HG03045 (cell line): ENCODE data around the gene ASCC1.
A peak's percentile ranks its signal among the peaks of the same experiment; 100 is the strongest.
"Not testable (repeated sequence)": the region's sequence is repeated elsewhere in the genome, so short reads cannot be mapped to it uniquely, and the experiment has no call there.

Source experiments
- ATAC-seq: cut with Tn5 transposase; IDR thresholded peaks from one replicate; pipeline ENCODE4 v1.9.1; 2021; ENCODE audit warnings: mild to moderate bottlenecking, moderate library complexity; ENCODE audit not compliant: unreplicated experiment

ASCC1 gene

DNA sequence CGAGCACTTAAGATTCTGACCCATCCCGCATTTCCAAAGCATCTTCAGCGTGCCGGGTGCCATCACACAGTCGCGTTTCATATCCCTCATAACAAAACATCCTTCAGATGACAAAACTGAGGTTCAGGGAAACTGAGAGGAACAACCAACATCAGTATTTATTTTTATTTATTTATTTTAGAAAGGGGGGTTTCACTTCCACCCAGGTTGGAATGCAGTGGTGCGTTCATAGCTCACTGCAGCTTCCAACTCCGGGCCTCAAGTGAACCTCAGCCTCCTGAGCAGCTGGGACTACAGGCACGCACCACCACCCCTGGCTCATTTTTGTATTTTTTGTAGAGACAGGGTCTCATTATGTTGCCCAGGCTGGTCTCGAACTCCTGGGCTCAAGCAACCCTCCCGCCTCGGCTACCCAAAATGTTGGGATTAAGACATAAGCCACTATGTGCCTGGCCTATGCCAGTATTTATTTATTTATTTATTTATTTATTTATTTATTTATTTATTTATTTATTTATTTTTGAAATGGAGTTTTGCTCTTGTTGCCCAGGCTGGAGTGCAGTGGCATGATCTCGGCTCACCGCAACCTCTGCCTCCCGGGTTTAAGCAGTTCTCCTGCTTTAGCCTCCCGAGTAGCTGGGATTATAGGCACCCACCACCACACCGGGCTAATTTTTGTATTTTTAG lies 33.2 kb upstream of the ASCC1 start:
- ATAC-seq = not testable (repeated sequence)

DNA sequence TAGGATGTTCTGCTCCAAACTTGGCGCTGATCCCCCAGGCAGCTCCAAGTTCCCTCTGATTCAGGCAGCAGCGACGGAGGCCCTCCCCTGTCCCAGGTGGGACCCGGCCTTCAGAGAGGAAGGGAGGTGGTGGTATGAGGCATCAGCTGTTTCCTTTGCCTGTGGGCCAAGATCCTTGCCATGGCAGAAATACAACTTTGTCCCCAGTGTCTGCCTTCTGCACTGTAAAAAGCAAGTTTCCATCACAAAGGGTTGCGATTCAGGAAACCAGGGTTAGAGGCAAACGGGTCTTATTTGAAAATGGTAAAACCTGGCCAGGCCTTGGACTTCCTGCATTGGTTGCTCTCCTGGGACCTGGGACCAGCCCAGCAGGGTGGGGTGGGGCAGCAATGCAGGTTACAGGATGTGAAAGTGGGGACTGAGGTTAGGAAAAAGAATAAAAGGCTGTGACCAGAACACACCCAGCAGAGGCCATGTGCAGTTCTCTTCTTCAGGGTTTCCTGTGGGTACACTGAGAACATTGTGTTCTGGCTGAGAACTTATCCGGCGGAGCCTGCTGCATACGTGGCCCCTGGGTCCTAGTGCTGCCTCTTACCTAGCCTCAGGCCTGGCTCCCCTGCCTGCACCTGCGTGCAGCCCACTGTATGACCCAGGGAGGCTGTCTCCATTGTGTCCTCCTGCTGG lies 32.5 kb upstream of the ASCC1 start:
- peak; percentile 76 for ATAC-seq

DNA sequence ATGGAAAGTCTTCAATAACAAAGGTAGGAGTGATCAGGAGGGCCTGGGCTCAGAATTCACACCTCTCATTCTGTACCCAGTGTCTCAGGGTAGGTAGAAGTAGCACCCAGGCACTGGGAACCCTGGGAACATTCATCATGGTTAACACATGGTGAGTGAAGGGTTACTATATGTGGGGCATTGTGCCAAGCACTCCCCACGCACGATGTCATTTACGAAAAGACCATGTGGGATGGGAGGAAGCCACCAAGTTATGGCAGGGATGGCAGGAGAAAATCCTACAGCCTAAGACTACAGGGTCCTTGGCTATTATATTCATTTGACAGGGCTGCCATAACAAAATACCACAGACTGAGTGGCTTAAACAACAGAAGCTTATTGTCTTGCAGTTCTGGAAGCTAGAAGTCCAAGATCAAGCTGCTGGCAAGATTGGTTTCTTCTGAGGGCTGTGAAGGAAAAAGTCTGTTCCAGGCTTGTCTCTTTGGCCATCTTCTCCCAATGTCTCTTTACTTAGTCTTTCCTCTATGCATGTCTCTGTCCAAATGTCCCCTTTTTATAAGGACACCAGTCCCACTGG lies 30.0 kb upstream of the ASCC1 start:
- no peak for ATAC-seq

DNA sequence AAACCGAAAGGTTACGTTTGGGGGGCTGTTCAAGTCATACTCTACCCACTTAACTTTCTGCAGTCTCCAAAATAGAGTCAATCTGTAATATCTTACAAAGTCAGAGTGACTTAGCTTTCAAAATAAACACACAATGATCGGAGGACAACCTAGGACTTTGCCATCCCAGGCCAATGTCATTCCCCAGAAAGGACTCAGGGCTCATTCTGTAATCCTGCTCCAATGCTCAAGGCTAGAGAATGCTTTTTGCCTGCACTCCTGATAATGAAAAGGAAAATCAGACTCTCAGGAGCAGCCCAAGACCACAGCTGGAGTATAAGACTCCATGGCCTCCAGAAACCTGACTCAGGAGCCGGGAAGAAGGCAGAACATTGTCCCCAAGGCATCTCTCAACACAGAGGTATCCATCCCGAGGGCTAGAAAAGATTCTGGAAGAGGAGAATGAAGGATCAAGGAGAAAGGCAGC lies 28.5 kb upstream of the ASCC1 start:
- no peak for ATAC-seq

- no peak for ATAC-seq
These were observed 27.9 kb upstream of the ASCC1 start for GRCh38 chr10:72243822-72244437.

DNA sequence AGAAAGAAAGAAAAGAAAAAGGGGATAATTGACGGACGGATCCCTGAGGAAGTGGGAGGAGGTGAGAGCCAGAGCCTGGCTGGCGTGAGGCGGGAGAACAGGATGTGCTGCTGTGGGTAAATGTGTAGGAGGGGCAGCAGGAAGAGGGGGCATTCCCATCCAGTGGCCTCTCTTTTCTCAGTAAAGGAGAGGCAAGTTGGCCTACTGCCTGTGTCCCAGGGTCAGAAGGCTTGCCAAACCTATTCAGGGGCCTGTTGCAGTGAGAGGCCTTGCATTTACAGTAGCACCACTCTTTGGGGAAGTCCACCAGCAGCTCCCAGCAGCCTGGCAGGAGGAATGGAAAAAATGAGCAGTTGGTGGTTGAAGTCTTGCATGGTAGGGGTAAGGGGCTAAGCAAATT lies 26.6 kb upstream of the ASCC1 start:
- ATAC-seq = no peak

DNA sequence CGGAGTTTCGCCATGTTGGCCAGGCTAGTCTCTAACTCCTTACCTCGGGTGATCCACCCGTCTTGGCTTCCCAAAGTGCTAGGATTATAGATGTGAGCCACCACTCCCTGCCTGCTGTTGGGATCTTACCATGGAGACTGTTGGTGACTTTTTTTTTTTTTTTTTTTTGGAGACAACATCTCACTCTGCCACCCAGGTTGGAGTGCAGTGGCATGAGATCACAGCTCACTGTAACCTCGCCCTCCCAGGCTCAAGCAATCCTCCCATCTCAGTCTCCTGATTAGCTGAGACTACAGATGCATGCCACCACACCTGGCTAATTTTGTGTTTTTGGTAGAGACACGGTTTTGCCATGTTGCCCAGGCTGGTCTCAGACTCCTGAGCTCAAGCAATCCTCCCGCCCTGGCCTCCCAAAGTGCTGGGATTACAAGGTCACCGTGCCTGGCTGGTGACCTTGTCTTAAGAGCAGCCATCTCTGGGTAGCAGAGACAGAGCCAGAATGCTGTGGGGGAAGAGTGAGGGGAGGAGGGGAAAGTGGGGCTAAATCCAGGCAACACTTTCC lies 25.7 kb upstream of the ASCC1 start:
- ATAC-seq = no peak

DNA sequence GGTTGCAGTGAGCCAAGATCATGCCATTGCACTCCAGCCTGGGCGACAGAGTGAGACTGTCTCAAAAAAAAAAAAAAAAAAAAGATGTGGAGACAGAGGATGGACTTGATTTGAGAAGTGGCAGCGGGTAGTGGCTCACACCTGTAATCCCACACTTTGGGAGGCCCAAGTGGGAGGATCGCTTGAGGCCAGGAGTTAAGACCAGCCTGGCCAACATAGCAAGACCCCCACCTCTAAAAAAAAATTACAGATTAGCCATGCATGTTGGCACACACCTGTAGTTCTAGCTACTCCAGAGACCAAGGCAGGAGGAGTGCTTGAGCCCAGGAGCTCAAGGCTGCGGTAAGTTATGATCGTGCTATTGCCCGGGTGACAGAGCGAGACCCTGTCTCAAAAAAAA lies 24.3 kb upstream of the ASCC1 start:
- no peak for ATAC-seq

DNA sequence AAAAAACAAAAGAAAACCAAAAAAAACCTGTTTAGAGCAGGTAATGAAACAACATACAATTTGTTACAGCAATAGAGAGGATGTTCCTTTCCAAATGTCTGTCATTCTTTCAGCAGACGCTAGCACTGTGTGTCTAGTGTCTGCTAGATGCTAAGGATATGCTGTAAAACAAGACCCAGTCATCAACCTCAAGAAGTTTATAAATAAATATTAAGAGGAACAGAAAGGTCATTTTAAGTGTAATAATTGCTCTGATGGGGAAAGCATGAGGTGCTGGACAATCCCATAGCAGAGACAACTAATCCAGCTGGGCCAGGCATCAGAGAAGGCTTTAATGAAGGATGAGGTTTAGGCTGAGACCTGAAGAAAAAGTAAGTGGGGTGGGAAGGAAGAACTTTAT lies 23.3 kb upstream of the ASCC1 start:
- no peak for ATAC-seq

DNA sequence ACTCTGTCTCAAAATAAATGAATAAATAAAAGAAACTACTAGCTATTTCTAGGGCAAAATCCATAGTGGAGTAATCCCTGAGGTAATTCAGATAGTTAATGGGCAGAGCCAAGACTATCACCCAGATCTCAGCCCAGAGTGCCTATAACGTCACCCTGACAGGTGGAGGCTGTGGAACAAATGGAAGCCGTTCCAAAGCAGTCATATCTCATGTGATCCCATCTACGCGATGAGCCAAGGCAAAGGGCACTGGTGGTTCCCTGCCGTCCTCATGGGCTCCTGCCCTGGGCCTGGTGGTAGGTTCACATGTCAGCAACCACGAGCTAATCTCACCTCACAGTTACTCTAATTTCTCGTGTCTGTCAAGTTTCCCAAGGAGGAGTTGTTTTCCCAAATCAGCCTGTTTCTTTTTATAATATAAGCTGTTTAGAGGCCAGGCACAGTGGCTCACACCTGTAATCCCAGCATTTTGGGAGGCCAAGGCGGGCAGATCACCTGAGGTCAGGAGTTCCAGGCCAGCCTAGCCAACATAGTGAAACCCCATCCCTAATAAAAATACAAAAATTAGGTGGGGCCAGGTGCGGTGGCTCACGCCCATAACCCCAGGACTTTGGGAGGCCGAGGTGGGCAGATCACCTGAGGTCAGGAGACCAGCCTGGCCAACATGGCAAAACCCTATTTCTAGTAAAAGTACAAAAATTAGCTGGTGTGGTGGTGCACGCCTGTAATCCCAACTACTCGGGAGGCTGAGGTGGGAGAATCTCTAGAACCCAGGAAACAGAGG lies 22.5 kb upstream of the ASCC1 start:
- ATAC-seq = no peak

- no peak for ATAC-seq
These were observed 19.6 kb upstream of the ASCC1 start for GRCh38 chr10:72235544-72236279.

DNA sequence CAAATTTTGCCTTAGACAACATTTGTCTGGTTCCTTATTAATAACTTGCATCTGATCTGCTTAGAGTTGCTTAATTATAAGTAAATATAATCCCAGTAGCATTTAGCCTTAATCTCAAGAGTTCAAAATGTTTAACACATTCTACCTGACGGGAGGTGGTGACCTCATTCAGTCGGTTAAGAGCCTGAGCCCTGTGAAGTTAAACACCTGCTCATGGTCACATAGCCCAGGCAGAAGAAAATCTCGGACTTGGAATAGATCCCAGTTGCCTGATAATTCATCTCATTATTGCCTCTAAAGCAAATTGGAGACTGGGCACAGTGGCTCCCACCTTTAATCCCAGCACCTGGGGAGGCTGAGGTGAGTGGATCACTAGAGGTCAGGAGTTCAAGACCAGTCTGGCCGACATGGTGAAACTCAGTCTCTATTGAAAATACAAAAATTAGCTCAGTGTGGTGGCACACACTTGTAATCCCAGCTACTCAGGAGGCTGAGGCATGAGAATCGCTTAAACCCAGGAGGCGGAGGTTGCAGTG lies 18.6 kb upstream of the ASCC1 start:
- no peak for ATAC-seq

- ATAC-seq = no peak
These were observed 17.5 kb upstream of the ASCC1 start for GRCh38 chr10:72233621-72234020.

DNA sequence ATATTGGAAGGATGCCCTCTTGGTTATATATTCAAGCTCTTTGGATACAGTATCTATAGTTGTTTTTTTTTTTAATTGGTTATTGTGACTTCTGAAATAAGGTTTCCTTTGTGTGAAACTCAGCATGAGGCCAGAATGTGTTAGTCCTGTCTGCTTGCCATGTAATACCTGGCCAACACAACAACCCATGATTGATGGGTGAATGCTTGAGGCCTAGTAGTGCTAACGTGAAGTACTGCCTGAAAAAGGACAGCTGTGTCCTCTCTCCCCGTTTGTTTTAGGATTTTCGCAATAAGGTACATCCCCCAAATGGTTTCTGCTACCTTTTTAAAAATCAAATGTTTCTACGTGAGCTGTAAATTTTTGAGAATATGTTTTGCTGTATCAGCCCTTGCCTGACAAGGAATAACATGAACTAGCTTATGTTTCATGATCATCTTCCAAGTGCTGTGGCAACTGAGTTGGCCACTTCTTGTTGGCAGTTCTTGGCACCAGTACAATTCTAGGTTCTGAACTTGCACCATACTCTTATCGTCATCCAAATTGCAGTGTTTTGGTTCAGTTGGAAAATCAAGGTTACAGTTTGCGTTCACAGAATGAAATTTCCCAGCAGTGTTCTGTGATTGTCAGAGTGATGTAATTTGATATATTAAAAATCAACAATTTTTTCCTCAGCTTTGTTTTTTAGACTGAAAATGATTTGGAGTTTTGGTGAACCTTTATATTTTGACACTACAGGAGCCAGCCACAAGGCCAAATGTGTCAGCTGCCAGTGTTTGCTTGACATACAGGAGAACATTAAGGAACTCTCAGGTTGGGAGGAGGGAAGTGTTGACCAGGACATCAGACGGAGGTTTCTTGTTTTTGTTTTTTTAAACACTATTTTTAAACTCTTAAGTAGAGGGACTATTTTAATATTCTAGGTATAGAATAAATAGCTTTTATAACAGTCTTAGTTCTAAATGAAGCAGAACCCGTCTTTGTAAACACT lies 13.5 kb upstream of the ASCC1 start:
- no peak for ATAC-seq

DNA sequence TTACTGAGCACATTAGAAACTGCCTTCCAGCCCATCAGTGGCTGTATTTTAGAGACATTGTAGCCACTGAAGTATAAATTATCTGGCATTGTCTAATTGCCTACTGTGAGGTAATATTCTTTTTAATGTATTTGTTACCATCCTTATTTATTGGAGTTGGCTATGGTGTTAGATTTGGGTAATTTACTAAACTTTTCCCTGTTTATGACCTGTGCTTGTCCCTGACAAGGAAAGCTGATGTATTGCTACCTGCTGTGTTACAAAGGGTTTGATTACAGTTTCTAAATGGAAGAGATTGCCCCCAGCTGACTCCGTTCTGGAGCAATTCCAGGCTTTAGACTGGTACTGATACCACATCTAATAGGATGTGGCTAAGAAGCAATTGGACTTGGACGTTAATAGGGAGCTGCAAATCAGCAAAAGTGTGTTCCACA lies 12.3 kb upstream of the ASCC1 start:
- no peak for ATAC-seq

DNA sequence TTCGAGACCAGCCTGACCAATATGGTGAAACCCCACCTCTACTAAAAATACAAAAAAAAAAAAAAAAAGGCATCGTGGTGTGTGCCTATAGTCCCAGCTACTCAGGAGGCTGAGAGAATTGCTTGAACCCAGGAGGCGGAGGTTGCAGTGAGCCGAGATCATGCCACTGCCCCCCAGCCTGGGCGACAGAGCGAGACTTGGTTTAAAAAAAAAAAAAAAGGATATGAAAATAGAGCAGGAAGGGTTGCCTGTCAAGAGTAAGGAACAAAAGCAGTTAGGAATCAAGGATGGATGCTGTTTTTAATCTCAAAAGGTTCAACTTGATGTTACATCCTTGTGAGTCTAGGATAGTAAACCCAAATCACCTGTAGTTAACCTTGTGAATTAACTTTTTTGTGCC lies 11.8 kb upstream of the ASCC1 start:
- no peak for ATAC-seq

DNA sequence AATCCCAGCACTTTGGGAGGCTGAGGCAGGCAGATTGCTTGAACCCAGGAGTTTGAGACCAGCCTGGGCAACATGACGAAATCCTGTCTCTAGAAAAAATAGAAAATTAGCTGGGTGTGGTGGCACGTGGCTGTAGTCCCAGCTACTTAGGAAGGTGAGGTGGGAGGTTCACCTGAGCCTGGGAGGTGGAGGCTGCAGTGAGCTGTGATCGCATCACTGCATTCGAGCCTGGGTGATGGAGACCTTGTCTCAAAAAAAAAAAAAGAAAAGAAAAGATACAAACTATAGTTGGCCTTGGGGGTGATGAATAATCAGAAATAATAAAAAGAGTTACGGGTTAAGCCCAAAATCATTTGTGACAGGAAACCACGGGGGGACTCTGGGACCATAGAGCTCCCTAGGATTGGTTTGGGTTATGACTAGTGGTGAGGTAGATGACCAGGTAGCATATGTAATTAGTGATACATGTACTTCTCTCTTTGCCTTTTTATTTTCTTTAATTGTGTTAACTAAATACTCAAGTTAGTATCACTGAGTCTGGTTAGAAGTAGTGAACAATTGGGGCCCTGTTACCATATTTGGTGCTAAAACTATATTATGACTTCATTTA lies 10.4 kb upstream of the ASCC1 start:
- ATAC-seq = no peak

GRCh38 chr10:72224191-72224590 lies 8.1 kb upstream of the ASCC1 start:
- not testable (repeated sequence) for ATAC-seq
